NCI-H2107 treated with DMSO at 0.1 percent for 48 hours (cell line): ENCODE measurements around the gene ZFAND6.
A peak's percentile ranks its signal among the peaks of the same experiment; 100 is the strongest.
"Not testable (repeated sequence)": the region's sequence is repeated elsewhere in the genome, so short reads cannot be mapped to it uniquely, and the experiment has no call there.

Source experiments
- DNase-seq: peaks from one replicate; lab custom pipeline; 2025; ENCODE audit not compliant: unreplicated experiment; lab: John Stamatoyannopoulos, UW

ZFAND6 gene

GRCh38 chr15:80058851-80059785 lies at the start of gene ZFAND6:
Gene ZFAND6 (plus strand): TSS chr15:80059676. CDS start chr15:80120345, 60,669 bp downstream.
- peak; percentile 75 for DNase-seq

DNA sequence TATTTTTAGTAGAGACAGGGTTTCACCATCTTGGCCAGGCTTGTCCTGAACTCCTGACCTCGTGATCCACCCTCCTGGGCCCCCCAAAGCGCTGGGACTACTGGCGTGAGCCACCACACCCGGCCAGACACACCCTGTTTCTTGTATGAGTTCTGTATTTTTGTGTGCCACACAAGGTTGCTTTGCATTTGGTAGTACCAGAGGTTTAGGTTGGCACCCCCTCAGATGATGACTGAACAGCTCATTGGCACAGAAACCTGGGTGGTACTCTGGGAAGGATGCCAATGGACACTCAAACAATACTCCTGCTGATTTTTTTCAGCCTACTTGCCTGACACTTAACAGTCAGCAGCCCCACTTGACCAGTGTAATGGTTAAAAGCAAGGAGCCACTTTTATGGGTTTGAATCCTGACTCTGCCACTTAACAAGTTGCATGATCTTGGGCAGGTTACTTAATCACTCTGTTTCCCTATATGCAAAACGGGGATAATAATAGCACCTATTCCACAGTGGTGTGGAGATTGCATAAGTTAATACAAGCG lies 49.3 kb upstream of the ZFAND6 start:
- peak; percentile 46 for DNase-seq

DNA sequence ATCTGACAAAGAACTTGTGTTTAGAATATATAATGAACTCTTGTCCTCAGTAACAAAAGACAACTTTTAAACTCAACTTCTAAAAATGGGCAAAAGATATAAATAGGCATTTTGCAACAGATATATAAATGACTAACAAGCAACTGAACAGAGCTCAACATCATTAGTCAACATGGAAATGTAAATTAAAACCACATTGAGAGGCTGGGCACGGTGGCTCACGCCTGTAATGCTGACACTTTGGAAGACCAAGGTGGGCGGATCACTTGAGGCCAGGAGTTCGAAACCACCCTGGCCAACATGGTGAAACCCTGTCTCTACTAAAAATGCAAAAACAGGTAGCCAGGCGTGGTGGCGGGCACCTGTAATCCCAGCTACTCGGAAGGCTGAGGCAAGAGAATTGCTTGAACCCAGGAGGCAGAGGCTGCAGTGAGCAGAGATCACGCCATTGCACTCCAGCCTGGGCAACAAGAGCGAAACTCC lies 48.4 kb upstream of the ZFAND6 start:
- DNase-seq = not testable (repeated sequence)

DNA sequence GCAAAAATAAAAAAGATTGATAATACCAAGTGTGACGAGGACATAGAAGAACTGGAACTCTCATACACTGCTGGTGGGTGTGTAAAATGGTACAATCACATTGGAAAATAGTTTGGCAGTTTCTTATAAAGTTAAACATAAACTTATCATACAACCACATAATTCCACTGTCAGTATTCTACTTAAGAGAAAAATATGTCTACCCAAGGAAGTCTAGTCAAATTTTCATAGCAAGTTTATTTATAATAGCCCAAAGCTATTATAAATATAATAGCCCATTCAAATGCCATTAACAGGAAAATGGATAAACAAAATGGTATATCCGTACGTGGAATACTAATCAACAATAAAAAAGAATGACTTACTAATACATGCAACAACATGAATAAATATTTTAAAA lies 47.9 kb upstream of the ZFAND6 start:
- DNase-seq = no peak

DNA sequence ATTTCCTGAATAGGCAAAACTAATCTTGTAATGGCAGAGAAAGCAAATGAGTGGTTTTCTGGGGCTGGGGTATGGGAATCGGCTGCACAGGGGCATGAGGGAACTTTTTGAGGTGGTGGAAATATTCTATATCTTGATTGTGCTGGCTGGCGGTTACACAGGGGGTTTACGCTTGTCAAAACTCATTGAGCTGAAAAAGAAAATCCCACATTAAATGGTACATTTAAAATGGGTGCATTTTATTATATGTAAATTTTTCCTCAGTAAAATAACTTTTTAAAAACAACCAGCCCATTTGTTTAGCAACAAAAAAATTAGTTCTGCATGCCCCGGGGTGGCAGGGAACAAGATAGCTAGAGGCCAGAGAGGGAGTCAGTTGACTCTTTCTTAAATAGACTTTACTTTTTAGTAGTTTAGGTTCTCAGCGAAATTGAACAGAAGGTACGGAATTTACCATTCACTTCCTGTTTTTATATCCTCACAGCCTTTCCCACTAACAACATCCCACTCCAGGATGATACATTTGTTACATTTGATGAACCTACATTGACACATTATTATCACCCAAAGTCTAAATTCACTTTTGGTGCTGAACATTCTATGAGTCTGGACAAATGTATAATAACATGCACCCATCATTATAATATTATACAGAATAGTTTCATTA lies 47.3 kb upstream of the ZFAND6 start:
- DNase-seq = no peak

- DNase-seq = not testable (repeated sequence)
These were observed 45.3 kb upstream of the ZFAND6 start for GRCh38 chr15:80014186-80014585.

- no peak for DNase-seq
These were observed 44.3 kb upstream of the ZFAND6 start for GRCh38 chr15:80015156-80015555.

GRCh38 chr15:80016506-80016905 lies 43.0 kb upstream of the ZFAND6 start:
- DNase-seq = not testable (repeated sequence)

DNA sequence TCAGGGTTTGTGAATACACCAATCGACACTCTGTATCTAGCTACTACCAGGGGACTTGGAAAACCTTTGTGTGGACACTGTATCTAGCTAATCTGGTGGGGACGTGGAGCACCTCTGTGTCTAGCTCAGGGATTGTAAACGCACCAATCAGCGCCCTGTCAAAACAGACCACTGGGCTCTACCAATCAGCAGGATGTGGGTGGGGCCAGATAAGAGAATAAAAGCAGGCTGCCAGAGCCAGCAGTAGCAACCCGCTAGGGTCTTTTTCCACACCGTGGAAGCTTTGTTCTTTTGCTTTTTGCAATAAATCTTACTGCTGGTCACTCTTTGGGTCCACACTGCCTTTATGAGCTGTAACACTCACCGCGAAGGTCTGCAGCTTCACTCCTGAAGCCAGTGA lies 42.3 kb upstream of the ZFAND6 start:
- not testable (repeated sequence) for DNase-seq

DNA sequence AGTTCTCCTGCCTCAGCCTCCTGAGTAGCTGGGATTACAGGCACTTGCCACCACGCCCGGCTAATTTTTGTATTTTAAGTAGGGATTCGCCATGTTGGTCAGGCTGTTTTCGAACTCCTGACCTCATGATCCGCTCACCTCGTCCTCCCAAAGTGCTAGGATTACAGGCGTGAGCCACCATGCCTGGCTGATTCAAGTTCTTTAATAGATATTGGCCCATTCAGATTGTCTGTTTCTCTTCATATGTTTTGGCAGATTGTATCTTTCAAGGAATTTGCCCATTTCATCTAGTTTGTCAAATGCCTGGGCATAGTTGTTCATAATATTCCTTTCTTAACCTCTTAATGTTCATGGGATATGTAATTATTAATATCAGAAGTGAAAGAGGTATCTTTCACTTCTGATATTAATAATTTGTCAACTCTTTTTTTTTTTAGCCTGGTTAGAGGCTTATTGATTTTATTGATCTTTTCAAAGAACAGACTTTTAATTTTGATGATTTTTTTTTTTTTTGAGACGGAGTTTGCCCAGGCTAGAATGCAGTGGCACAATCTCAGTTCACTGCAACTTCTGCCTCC lies 40.2 kb upstream of the ZFAND6 start:
- DNase-seq = no peak

GRCh38 chr15:80020149-80020548 lies 39.3 kb upstream of the ZFAND6 start:
- not testable (repeated sequence) for DNase-seq

- DNase-seq = no peak
These were observed 38.7 kb upstream of the ZFAND6 start for GRCh38 chr15:80020731-80021130.

DNA sequence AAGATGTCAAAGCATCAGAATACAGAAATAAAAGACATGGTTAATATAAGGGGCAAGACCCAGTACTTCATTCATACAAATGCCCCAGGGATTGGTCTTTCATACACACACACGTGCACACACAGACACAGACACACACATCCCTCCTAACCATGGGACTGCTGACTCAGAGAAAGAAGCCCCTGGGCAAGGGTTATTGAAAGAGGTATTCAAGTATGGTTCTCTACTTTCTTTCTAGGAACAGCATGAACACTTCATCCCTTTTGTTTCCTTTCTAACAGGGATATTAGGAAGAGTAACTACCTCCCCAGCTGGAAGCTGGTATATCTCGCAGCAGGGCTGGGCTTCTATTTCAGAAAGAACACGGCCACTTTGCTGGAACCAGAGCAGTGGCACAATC lies 33.2 kb upstream of the ZFAND6 start:
- no peak for DNase-seq

DNA sequence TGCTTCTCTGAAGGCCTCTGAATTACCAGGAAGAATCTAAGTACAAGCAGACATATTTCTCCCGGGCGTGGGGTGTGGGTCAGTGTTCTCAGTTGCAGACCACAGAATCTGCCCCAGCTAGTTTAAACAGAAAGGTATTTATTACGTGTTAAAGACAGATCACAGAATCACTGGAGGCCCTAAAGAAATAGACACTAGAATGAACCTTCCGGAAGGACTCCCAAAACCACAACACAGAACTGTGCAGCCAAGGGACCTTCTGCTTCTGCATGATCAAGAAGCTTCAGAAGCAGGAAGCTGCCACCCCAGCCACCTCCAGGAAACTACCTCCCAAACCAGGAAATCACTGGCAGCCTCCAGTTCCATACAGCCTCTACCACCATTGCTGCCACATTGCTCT lies 32.7 kb upstream of the ZFAND6 start:
- no peak for DNase-seq

DNA sequence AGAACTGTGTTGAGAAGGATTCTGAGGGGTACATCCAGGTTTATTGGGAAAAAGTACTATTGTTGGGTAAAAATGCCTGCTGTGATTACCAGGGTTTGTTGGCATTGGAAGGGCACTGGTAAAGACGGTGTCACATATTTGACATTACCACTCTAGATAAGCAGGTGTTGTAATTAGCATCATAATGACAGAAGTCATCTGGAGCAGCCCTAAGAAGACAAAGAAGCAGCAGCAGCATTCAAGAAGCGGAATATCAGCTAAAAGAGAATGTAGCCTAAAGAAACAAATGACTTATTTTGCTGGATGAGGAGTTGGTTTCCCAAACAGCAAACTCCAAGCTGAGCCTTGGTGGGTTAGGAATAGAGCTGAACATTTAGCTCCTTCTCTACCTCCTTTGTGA lies 30.5 kb upstream of the ZFAND6 start:
- no peak for DNase-seq

GRCh38 chr15:80031841-80032240 lies 27.6 kb upstream of the ZFAND6 start:
- peak; percentile 59 for DNase-seq

- no peak for DNase-seq
These were observed 24.8 kb upstream of the ZFAND6 start for GRCh38 chr15:80034629-80035028.

DNA sequence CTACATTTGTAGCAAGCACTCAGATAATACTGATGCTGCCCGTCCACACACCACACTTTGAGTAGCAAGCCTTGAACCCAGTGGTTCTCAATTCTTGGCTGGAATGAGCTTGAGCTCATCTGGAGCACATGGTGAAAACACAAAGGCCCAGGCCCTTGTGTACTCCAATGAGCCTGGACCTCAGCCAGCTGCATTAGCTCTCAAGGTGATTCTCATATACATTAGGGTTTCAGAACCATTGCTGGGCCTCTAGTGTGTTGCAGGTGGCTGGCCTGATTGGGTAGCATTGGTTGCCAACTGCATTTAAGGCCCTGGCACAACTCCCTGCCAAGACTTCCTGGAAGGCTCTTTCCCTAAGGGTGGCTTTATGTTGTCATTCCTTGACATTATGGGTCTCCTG lies 23.4 kb upstream of the ZFAND6 start:
- DNase-seq = peak; percentile 11

DNA sequence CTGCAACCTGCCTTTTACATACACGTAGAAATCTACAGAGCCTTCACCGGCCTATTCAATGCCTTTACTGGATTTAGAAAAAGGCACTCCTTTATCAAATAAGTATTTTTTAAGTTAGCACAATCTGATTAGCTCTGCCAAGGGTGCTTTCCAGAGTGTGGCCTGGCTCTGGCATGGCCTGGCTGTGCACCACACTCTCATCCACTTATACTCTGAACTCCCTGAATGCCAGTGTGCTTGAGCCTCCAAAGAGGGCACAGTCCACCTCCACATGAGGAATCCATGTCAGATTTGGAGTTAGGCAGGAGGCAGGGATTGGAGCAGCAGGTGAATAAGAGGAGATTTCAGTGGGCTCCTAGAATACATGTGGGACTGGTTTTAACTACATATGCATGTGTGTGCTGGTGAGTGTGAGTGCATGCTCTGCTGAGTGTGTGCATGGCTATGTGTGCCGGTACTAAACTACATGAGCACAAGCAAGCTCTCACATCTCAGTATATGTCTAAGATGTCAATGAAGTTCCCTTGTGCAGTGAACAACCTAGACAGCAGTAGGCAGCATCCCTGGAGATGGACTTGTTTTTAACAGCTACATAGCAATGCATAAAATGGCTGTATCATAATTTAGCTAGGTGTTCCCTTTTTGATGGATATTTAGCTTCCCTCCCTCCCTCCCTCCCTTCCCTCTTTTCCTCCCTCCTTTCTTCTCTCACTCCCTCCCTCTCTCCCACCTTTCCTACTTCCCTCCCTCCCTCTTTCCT lies 17.8 kb upstream of the ZFAND6 start:
- DNase-seq = no peak

- no peak for DNase-seq
These were observed 16.9 kb upstream of the ZFAND6 start for GRCh38 chr15:80042568-80042967.

DNA sequence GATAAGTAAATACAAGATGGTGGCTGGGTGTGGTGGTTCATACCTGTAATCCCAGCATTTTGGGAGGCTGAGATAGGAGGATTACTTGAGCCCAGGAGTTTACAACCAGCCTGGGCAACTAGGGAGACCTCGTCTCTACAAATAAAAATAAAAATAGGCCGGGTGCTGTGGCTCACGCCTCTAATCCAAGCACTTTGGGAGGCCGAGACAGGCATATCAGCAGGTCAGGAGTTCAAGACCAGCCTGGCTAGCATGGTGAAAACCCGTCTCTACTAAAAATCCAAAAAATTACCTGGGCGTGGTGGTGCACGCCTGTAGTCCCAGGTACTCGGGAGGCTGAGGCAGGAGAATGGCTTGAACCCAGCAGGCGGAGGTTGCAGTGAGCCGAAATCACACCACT lies 14.3 kb upstream of the ZFAND6 start:
- DNase-seq = not testable (repeated sequence)
